OCI-LY7 (cell line): ENCODE data around the gene SIK3. TPM values are rescaled to one million over a fixed set of nuclear protein-coding genes. Genes with fewer than 3 reads are reported as not detected.

Experiments
- BruUV-seq: library from RNA; stranded (reverse); fragments of 400-500 nt; replicated peaks from 2 replicates; lab custom pipeline; 2021; lab: Mats Ljungman, UMichigan
- CTCF ChIA-PET: fragments of 300-600 bp; sonication (Branson Sonifier 250); formaldehyde crosslinking; loops from one replicate; lab custom pipeline; 2022; ENCODE audit warnings: antibody characterized with exemption; ENCODE audit not compliant: unreplicated experiment; lab: Charles Lee
- POLR2A ChIA-PET: fragments of 300-600 bp; sonication (Branson Sonifier 250); formaldehyde crosslinking; loops from one replicate; lab custom pipeline; 2022; ENCODE audit warnings: antibody characterized with exemption; lab: Charles Lee
- DNase-seq: peaks from one replicate; pipeline ENCODE4 v3.0.0-alpha.2; 2015; ENCODE audit warnings: low spot score
- H2AFZ ChIP-seq: fragments of 200-600 bp; sonication (generic), shearing (Covaris generic); 2 replicates; pipeline ENCODE4 v1.6.1; 2014; ENCODE audit warnings: mild to moderate bottlenecking, antibody characterized with exemption, low read length, moderate library complexity
- H3K27ac ChIP-seq: fragments of 200-600 bp; sonication (generic); 2 replicates; pipeline ENCODE4 v1.5.1; 2014; ENCODE audit warnings: mixed run types, low read depth, mild to moderate bottlenecking, moderate library complexity, low read length, inconsistent platforms; ENCODE audit not compliant: poor library complexity, severe bottlenecking
- H3K36me3 ChIP-seq: fragments of 200-600 bp; sonication (generic); 2 replicates; pipeline ENCODE4 v1.6.1; 2014; ENCODE audit warnings: mild to moderate bottlenecking, antibody characterized with exemption, low read length, moderate library complexity, mixed read lengths; ENCODE audit not compliant: insufficient read depth
- H3K4me1 ChIP-seq: fragments of 200-600 bp; sonication (generic); 2 replicates; pipeline ENCODE4 v1.5.1; 2014; ENCODE audit warnings: mild to moderate bottlenecking, low read length; ENCODE audit not compliant: insufficient read depth, poor library complexity, severe bottlenecking
- H3K4me2 ChIP-seq: fragments of 200-600 bp; sonication (generic); 2 replicates; pipeline ENCODE4 v1.6.1; 2014; ENCODE audit warnings: mild to moderate bottlenecking, low read length
- H3K4me3 ChIP-seq: fragments of 200-600 bp; sonication (generic); 2 replicates; pipeline ENCODE4 v1.5.1; 2014; ENCODE audit warnings: mild to moderate bottlenecking, low read depth, low read length; ENCODE audit not compliant: poor library complexity, severe bottlenecking
- H3K79me2 ChIP-seq: fragments of 200-600 bp; sonication (generic); 2 replicates; pipeline ENCODE4 v1.6.1; 2016; ENCODE audit warnings: low read depth, mild to moderate bottlenecking, low read length, moderate library complexity, mixed read lengths; ENCODE audit not compliant: insufficient read depth
- H3K9me2 ChIP-seq: fragments of 200-600 bp; sonication (generic); 2 replicates; pipeline ENCODE4 v1.6.1; 2016; ENCODE audit warnings: mild to moderate bottlenecking, low read length, mixed read lengths; ENCODE audit not compliant: insufficient read depth
- H3K9me3 ChIP-seq: fragments of 200-600 bp; sonication (generic); 2 replicates; pipeline ENCODE4 v1.6.1; 2014; ENCODE audit warnings: mild to moderate bottlenecking, mixed run types, low read length, mixed read lengths
- H4K20me1 ChIP-seq: fragments of 200-600 bp; sonication (generic); 2 replicates; pipeline ENCODE4 v1.6.1; 2014; ENCODE audit warnings: mild to moderate bottlenecking, antibody characterized with exemption, low read length, moderate library complexity, mixed read lengths; ENCODE audit not compliant: insufficient read depth
- CTCF ChIP-seq: fragments of 200-600 bp; sonication (generic); conservative IDR thresholded peaks from 2 replicates; pipeline ENCODE4 v1.5.1; 2014; ENCODE audit warnings: mild to moderate bottlenecking, antibody characterized with exemption, low read length, moderate library complexity, mixed read lengths
- EZH2phosphoT487 ChIP-seq: fragments of 200-600 bp; sonication (generic); IDR thresholded peaks from 2 replicates; pipeline ENCODE4 v1.6.1; 2018; ENCODE audit warnings: low read depth, borderline replicate concordance, mild to moderate bottlenecking, mixed run types, antibody characterized with exemption, low read length, moderate library complexity, mixed read lengths
- intact Hi-C: fragments of 100-400 bp; cut with micrococcal nuclease; formaldehyde crosslinking; loops from one replicate; pipeline ENCODE4 v1.10.0; 2022; ENCODE audit not compliant: unreplicated experiment
- total RNA-seq, 2 experiments: library from RNA; depleted of rRNA in 1 of 2; stranded (reverse); fragments of >200 nt in 1 of 2; shearing (Covaris generic) in 1 of 2; gene quantifications; 2 replicates each; pipeline ENCODE4 v1.2.3, GENCODE V29; 2014 to 2022

The SIK3 gene
- total RNA-seq, 2 experiments from 2014 or later = 29.3 to 72.9 TPM

GRCh38 chr11:116821050-116821918 lies 276.9 kb downstream of the SIK3 start:
- ChIA-PET CTCF (no interaction called here), POLR2A (no interaction called here)
- no peak overlapping the region for H3K4me3 ChIP-seq
- no peak for DNase-seq
- no peaks in the 10 kb centered on the region for H3K9me2 ChIP-seq
- intact Hi-C loops = no loop called here
- no peaks in the 10 kb centered on the region for H3K79me2 ChIP-seq
- no peak for TF ChIP-seq EZH2phosphoT487
- no peak for TF ChIP-seq CTCF
- no peak overlapping the region for H2AFZ ChIP-seq
- no peaks in the 10 kb centered on the region for H4K20me1 ChIP-seq
- H3K27ac ChIP-seq = no peak overlapping the region
- no peak overlapping the region for H3K4me2 ChIP-seq
- H3K9me3 ChIP-seq = no peaks in the 10 kb centered on the region
- BruUV-seq = no TSS peak
- H3K36me3 ChIP-seq = no peaks in the 10 kb centered on the region
- H3K4me1 ChIP-seq = no peaks in the 10 kb centered on the region

- H2AFZ ChIP-seq = no peak overlapping the region
- no peaks in the 10 kb centered on the region for H3K9me2 ChIP-seq
- H3K4me1 ChIP-seq = no peaks in the 10 kb centered on the region
- H3K9me3 ChIP-seq = no peaks in the 10 kb centered on the region
- H3K4me2 ChIP-seq = no peak overlapping the region
- H4K20me1 ChIP-seq = no peaks in the 10 kb centered on the region
- intact Hi-C loops = no loop called here
- ChIA-PET POLR2A (no interaction called here), CTCF (no interaction called here)
- H3K36me3 ChIP-seq = no peaks in the 10 kb centered on the region
- no TSS peak for BruUV-seq
- H3K79me2 ChIP-seq = no peaks in the 10 kb centered on the region
- H3K4me3 ChIP-seq = no peak overlapping the region
- H3K27ac ChIP-seq = no peak overlapping the region
- TF ChIP-seq EZH2phosphoT487 = no peak
- TF ChIP-seq CTCF = no peak
- no peak for DNase-seq
Measured at GRCh38 chr11:116819049-116819448, 279.2 kb downstream of the SIK3 start.

- Histone ChIP-seq H3K9me2 (no peaks in the 10 kb centered on the region), H3K27ac (no peak overlapping the region), H3K4me2 (no peak overlapping the region), H4K20me1 (no peaks in the 10 kb centered on the region), H3K4me3 (no peak overlapping the region), H2AFZ (no peak overlapping the region), H3K9me3 (no peaks in the 10 kb centered on the region), H3K79me2 (no peaks in the 10 kb centered on the region), H3K36me3 (no peaks in the 10 kb centered on the region), H3K4me1 (no peaks in the 10 kb centered on the region)
- intact Hi-C loops = no loop called here
- no TSS peak for BruUV-seq
- no peak for TF ChIP-seq EZH2phosphoT487
- no peak for TF ChIP-seq CTCF
- POLR2A ChIA-PET = no interaction called here
- DNase-seq = no peak
- CTCF ChIA-PET = no interaction called here
Measured at GRCh38 chr11:116814502-116814901, 283.7 kb downstream of the SIK3 start.
